NCI-H1417 treated with DMSO at 0.1 percent for 48 hours (cell line): ENCODE results near the gene MAML3.

Experiments
- DNase-seq: peaks from one replicate; lab custom pipeline; 2025; lab: John Stamatoyannopoulos, UW

Gene MAML3

DNA sequence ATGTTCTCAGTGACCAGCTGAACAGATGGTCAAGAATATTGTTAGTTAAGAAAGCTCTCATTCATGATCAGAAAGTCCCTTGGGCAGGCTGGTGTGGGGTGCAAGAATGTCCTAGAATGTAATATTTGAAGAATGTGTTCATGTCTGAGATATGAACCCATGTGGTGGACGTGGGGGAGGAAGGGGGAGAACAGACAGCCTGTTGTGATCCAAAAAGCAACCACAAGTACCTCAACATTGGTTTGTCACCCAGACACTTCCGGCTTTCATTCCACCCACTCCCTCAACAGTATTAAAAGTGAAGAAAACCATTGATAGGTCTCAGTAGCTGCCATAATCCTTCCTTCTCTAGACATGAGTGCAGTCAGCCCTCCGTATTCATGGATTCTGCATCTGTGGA, 82.2 kb downstream of the MAML3 start:
- no peak for DNase-seq

- DNase-seq, result no peak
Observed at GRCh38 chr4:140070973-140071372, 83.0 kb downstream of the MAML3 start.

DNA sequence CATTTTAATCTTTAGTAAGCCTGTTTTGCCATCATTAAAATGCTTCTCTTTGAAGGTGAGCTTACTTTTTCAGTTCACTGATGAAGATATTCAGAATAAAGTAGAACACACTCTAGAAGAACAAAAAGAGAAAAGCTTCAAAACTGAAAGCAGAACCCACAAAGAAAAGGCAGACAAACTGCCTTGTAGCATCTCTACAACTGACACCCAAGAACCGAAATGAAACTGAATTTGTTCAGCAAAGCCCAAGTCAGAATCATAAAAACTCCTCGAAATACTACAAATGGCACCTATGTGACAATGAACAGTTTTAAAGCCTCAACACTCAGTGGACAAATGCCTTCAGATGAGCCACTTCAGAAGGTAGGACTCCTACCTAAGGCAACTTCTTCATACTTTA, 83.6 kb downstream of the MAML3 start:
- no peak for DNase-seq

DNA sequence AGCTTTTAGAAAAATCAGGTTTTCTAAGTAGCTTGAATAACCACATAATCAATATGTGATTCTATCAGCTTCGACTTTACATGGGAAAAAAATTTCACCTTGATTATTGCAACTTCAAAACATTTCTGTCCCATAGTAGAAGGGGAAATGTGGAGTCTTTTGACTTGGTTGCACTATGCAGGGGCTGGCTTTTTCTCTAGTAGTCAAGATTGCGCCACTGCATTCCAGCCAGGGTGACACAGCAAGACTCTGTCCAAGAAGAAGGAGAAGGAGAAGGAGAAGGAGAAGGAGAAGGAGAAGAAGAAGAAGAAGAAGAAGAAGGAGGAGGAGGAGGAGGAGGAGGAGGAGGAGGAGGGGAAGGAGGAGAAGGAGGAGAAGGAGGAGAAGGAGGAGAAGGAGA, 84.9 kb downstream of the MAML3 start:
- DNase-seq, result no peak

GRCh38 chr4:140068271-140068670, 85.7 kb downstream of the MAML3 start:
- DNase-seq, result no peak

GRCh38 chr4:140066031-140066930, 87.7 kb downstream of the MAML3 start:
- no peak for DNase-seq

GRCh38 chr4:140065393-140065792, 88.6 kb downstream of the MAML3 start:
- DNase-seq, result no peak

DNA sequence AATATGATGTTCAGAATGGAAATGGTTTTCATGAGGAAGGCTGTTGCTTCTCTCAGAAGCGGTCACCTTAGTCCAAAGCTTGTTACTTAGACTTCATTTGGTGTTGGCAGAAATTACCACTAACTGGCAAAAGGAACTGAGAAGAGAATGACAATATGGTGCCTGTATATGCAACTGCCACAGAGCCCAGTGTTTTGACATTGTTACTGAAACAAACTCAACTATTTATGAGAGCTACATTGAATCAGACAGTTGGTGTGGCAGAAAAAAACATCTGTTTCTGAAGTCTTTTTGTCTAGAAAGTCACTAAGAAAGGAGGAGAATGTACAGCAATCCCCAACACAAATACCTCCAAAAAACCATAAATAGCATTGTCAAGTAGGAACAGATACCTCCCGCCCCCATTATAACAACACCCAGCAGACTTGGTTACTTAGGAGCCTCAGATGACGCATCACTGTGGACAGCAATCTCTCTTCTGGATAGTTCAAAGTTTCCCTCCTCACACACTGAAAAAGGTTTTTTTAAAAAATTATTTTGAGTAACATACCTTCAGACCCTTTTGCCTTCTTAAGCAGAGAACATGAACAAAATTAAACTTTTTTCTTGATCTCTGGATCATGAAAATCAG, 92.2 kb downstream of the MAML3 start:
- no peak for DNase-seq

DNA sequence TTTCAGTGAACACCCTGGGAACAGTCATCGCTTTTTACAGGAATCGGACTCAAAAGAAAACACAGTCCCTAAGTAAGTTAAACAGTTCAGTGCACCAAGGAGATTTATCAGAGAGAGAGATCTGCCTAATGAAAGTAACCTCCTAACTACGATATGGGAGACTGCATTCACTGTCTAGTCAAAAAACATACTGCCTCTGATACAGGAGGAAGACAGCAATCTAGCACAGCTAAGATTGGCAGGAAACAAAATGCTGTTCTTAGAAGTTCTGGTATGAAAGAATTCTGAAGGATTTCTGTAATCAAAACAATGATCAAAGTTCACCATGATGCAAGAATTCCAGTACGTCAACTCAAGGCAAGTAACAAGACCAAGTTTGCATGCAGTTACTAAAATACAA, 92.8 kb downstream of the MAML3 start:
- DNase-seq, result no peak

GRCh38 chr4:140059159-140059558, 94.8 kb downstream of the MAML3 start:
- no peak for DNase-seq

- DNase-seq, result no peak
Observed at GRCh38 chr4:140057701-140058100, 96.3 kb downstream of the MAML3 start.

- no peak for DNase-seq
Observed at GRCh38 chr4:140056015-140056414, 98.0 kb downstream of the MAML3 start.

DNA sequence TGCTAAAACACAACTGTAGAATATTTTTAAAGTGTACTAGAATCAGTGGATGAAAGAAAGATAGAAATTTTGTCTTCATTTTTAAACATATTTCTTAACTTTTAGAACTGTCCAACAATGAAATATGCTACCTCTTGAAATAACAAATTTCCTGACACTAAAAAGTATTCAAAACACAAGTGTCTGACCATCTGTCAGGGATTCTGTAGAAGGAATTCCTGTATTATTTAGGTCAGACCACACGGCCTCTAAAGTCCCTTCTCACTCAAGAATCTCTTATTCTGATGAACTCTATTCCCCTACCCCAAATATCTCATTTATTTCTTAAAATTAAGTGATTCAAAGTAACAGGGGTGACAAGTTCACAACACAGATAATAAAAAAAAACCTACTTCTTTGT, 99.1 kb downstream of the MAML3 start:
- no peak for DNase-seq

- no peak for DNase-seq
Observed at GRCh38 chr4:140053185-140053584, 100.8 kb downstream of the MAML3 start.

DNA sequence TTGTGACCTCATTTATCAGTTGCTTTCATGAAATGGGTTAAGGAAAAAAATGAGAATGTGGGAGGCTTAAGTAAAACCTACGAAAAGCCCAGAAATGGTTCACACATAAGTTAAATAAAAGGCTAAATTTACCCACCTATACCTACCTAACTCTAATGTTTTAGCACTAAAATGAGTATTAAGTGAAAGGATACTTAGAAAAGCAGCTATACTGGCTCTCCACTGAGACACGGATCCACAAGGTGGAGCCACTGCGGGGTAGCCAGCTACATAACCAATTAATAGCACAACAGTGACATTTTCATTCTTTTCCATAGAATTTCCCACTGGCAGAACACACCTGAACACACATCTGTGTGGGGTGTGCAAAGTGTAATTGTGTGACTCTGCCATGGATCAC, 101.9 kb downstream of the MAML3 start:
- no peak for DNase-seq

DNA sequence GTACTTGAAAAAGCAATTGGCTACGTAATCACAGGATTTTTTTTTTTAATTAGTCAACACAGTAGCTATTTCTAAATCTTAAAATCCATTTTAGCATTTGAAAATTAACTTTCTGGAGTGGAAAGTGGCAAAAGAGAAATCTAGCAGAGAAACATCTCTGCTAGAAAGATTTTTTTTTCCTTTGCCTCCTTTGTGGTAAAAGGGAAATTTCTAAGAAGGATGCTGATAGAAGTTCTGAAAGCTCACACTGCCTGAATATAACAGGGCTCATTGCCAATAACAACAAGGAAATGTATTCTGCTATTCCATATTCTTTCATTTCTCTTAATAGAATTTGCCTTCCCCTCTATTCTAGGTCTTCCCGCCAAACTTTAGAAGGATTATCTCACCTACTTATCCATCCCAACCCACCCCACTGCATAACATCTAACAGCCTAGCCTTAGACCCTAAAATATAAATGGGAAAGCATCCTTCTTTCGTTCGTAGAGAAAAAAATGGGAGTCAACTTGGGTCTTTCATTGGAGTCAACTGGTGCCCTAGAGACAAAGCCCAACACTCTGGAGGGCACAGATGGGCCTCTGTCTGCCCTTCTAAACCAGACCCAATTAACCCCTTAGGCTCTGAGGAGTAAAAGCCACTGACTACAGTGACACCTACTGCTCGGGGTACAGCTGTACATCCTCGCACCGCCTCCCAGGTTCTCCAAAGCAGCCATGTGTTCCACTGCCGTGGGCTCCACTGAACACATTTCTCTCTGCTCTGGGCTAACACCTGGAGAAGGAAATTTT, 103.9 kb downstream of the MAML3 start:
- no peak for DNase-seq

DNA sequence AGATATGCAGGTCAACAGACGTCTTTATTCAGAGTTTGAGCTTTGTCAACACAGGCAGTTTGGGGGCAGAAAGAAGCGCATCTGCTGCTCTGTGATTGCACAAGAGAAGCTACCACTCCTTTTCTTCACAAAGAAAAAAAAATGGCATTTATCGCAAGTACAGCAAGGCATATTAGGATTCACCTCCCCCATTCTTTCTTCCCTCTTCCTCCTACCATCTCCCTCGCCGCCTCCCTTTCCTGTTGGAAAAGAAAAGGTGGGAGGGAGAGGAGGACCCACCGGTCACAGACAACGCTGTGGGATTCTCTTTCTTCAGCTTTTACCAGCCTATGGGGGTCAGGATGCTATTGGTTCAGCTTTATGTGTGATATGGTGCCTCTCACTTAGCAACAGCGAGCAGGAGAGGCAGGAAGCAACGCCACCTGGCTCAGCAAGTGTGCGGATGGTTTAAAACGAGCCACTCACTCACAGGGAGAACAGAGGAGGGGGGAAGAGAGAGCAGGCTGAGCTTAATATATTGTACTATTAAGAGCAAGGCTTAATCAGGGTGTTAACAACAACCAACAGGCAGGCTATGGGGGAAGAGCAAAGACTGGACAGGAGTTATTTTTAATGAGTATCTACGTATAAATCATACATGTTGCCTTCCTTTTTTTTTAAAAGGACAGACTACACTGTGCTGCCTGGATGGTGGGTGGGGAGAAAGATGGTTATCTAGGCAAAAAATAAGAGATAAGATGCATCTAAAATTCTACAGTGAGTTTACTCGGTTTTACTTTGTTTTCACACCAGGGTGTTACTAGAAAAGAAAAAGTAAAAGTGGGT, 104.7 kb downstream of the MAML3 start:
- DNase-seq, result peak; percentile 95

DNA sequence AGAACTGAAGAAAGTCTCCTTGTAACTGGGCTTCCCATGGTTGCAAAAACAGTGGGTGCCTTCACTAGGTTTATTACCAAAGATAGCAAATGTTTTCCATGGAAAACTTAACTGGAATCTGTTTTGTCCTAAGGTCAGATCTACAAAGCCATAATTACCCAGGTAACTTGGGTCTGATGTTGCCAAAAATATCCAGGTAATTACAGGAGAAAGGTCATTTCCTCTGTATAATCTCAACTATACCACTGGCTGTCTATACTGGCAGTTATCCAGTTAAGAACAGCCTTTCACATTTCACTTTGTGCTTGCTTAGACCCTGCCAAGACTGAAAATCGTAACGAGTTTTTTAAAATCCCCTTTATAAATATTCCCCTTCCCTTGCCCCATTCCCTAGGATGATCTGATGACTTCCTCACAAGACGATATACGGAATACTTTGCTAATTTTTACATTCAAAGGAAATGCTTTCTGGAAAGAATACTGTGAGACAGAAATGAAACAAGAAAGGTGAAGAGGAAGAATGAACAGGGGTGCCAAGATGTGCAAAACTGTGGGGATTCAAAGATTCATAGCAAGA, 105.5 kb downstream of the MAML3 start:
- DNase-seq, result no peak

DNA sequence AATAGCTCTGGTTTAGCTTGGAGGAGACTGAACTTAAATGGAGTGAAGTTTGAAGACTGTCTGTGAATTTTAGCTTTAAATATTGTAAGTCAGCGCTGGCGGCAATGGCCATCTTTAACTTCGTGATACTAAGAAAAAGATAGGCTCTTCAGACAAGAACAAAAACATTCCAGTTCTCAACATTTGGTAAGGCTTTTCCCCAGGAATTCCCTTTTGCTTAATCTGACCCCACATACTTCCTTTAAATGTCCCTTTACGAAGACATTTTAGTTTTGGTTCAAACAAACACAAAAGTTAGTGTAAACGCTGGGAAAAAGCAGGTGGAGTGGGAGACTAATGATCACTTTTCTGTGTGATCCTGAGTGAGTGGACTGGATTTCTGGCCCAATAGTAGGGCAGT, 106.2 kb downstream of the MAML3 start:
- no peak for DNase-seq

- DNase-seq, result no peak
Observed at GRCh38 chr4:140047017-140047640, 106.9 kb downstream of the MAML3 start.

DNA sequence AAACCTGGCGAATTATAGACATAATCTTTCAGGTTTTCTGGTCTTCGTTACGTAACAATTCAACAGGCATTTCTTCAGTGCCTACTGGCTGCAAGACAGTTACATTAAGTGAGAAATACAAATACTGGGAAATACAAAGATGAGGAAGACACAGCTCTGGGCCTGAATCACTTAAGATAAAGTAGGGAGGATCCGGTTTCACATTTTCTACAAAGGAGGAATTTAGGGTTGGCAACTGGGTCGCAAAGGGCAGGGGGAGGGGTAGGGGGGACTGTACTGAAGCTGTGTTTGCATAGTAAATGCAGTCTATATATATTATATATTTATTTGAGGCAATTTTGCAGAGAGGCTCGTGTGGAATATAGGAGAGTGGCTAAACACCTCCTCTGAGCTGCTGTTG, 107.4 kb downstream of the MAML3 start:
- DNase-seq, result no peak
